Transverse colon (tissue), 4 donors: Measurements from ENCODE around the gene LRRC7. TPM values are rescaled to one million over a fixed set of nuclear protein-coding genes. Genes with fewer than 3 reads are reported as not detected.

Experiments
- DNase-seq: peaks from one replicate; pipeline ENCODE4 v3.0.0-alpha.2; 2019
- H3K27ac ChIP-seq, 4 donors: fragments of 200-600 bp; sonication (generic); 2 replicates each; pipeline ENCODE4 v1.5.1; 2016 to 2018; ENCODE audit warnings: inconsistent platforms in 4 of 4
- H3K27me3 ChIP-seq: fragments of 200-600 bp; sonication (generic); 2 replicates; pipeline ENCODE4 v1.5.1; 2017; ENCODE audit warnings: inconsistent platforms
- H3K36me3 ChIP-seq, 4 donors: fragments of 200-600 bp; sonication (generic); 2 replicates each; pipeline ENCODE4 v1.5.1; 2017 to 2019; ENCODE audit warnings: inconsistent platforms in 4 of 4
- H3K4me1 ChIP-seq, 4 donors: fragments of 200-600 bp; sonication (generic); 2 replicates each; pipeline ENCODE4 v1.5.1; 2017 to 2020; ENCODE audit warnings: inconsistent platforms in 4 of 4
- H3K4me3 ChIP-seq, 4 donors: fragments of 200-600 bp; sonication (generic); 1 replicate in 1 of 4; 2 replicates in 3 of 4; pipeline versions ENCODE4 v1.5.1 to v1.6.1; 2017 to 2019; ENCODE audit warnings: inconsistent platforms in 4 of 4
- H3K9me3 ChIP-seq, 2 donors: fragments of 200-600 bp; sonication (generic); 2 replicates each; pipeline ENCODE4 v1.5.1; 2017 to 2019; ENCODE audit warnings: inconsistent platforms in 2 of 2
- EP300 ChIP-seq: sonication (generic); formaldehyde crosslinking; IDR thresholded peaks from one replicate; pipeline ENCODE4 v1.6.1; 2017; ENCODE audit warnings: antibody characterized with exemption, low read depth
- POLR2A ChIP-seq: fragments of 450-650 bp; IDR thresholded peaks from one replicate; pipeline ENCODE4 v1.6.1; 2016; ENCODE audit warnings: antibody characterized with exemption, mild to moderate bottlenecking, moderate library complexity
- POLR2AphosphoS5 ChIP-seq, 3 donors: sonication (generic); formaldehyde crosslinking; IDR thresholded peaks; one replicate each; pipeline ENCODE4 v1.6.1; 2016; ENCODE audit warnings: antibody characterized with exemption in 3 of 3
- WGBS, 2 donors: methylation state at CpG; one replicate each; pipeline ENCODE4 v1.1.5; 2018; ENCODE audit warnings: low coverage in 1 of 2; 5-methylcytosine and 5-hydroxymethylcytosine counted together
- in situ Hi-C, 4 donors: fragments of 200-750 bp; cut with MboI; loops; one replicate each; pipeline versions ENCODE4 v1.15.0 to v1.15.1; 2017; ENCODE audit warnings: low sequenced_read_pairs in 3 of 4, low pct_ligation_motif_present in 1 of 4, low pct_unique_long_range_greater_than_20kb in 1 of 4
- intact Hi-C: fragments of 100-400 bp; cut with DNase I; formaldehyde crosslinking; loops from one replicate; pipeline ENCODE4 v1.15.1; 2023; ENCODE audit warnings: low total_unique reads
- total RNA-seq, 4 donors: library from RNA; depleted of rRNA; stranded (reverse); fragments of >200 nt; gene quantifications; one replicate each; pipeline ENCODE4 v1.1.0, GENCODE V29; 2016
- TF ChIP-seq, protein P1 (sequence below), 5 experiments: fragments of 200-600 bp in 3 of 5; fragments of 450-650 bp in 2 of 5; sonication (generic) in 3 of 5; IDR thresholded peaks; 1 replicate in 2 of 5; 2 replicates in 3 of 5; pipeline ENCODE4 v1.5.1; 2016 to 2017; ENCODE audit warnings: antibody characterized with exemption in 5 of 5, inconsistent platforms in 3 of 5, mild to moderate bottlenecking in 2 of 5, moderate library complexity in 1 of 5

Gene LRRC7
- total RNA-seq, 4 donors from 2014 or later, result 0.32 to 1.1 TPM; not detected in 2

- intact Hi-C loops (no loop called here), in situ Hi-C loops (no loop called here)
- Histone ChIP-seq H3K4me1 (peaks cover 0 to 5% (median 0%) of the 10 kb centered on the region in 4 donors), H3K27ac (no peak overlapping the region), H3K4me3 (no peak overlapping the region), H3K9me3 (no peaks in the 10 kb centered on the region), H3K27me3 (no peaks in the 10 kb centered on the region), H3K36me3 (no peaks in the 10 kb centered on the region)
- 78 to 82% methylated on average over 1 of the region's 1 CpG for WGBS, 2 donors
- no peak for TF ChIP-seq POLR2A
- TF ChIP-seq POLR2AphosphoS5 (IDR thresholded peaks at IDR 0.05), result no peak
- TF ChIP-seq, protein P1, sequence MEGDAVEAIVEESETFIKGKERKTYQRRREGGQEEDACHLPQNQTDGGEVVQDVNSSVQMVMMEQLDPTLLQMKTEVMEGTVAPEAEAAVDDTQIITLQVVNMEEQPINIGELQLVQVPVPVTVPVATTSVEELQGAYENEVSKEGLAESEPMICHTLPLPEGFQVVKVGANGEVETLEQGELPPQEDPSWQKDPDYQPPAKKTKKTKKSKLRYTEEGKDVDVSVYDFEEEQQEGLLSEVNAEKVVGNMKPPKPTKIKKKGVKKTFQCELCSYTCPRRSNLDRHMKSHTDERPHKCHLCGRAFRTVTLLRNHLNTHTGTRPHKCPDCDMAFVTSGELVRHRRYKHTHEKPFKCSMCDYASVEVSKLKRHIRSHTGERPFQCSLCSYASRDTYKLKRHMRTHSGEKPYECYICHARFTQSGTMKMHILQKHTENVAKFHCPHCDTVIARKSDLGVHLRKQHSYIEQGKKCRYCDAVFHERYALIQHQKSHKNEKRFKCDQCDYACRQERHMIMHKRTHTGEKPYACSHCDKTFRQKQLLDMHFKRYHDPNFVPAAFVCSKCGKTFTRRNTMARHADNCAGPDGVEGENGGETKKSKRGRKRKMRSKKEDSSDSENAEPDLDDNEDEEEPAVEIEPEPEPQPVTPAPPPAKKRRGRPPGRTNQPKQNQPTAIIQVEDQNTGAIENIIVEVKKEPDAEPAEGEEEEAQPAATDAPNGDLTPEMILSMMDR (IDR thresholded peaks at IDR 0.05), result no peak
- no peak for TF ChIP-seq EP300
- no peak for DNase-seq
Measured at GRCh38 chr1:70084314-70084915, 516.7 kb downstream of the LRRC7 start.

GRCh38 chr1:70085521-70085920 lies 517.8 kb downstream of the LRRC7 start:
- in situ Hi-C loops, result no loop called here
- H3K27ac ChIP-seq, result no peak overlapping the region
- no peaks in the 10 kb centered on the region for H3K36me3 ChIP-seq
- intact Hi-C loops, result no loop called here
- DNase-seq, result no peak
- no peak overlapping the region for H3K4me3 ChIP-seq
- TF ChIP-seq POLR2AphosphoS5 (IDR thresholded peaks at IDR 0.05) (no peak), POLR2A (no peak), EP300 (no peak)
- TF ChIP-seq, protein P1 (IDR thresholded peaks at IDR 0.05), result no peak
- no peaks in the 10 kb centered on the region for H3K4me1 ChIP-seq
- no peaks in the 10 kb centered on the region for H3K27me3 ChIP-seq
- no peaks in the 10 kb centered on the region for H3K9me3 ChIP-seq

GRCh38 chr1:70086897-70087296 lies 519.2 kb downstream of the LRRC7 start:
- in situ Hi-C loops, result no loop called here
- TF ChIP-seq POLR2A, result no peak
- TF ChIP-seq POLR2AphosphoS5 (IDR thresholded peaks at IDR 0.05), result no peak
- no peak for TF ChIP-seq EP300
- TF ChIP-seq, protein P1 (IDR thresholded peaks at IDR 0.05), result no peak
- intact Hi-C loops, result no loop called here
- H3K4me3 ChIP-seq, result no peak overlapping the region
- no peaks in the 10 kb centered on the region for H3K9me3 ChIP-seq
- 78 to 81% methylated on average over 1 of the region's 1 CpG for WGBS, 2 donors
- no peaks in the 10 kb centered on the region for H3K4me1 ChIP-seq
- no peaks in the 10 kb centered on the region for H3K36me3 ChIP-seq
- no peak for DNase-seq
- H3K27me3 ChIP-seq, result no peaks in the 10 kb centered on the region
- no peak overlapping the region for H3K27ac ChIP-seq

- in situ Hi-C loops, result no loop called here
- 84 to 87% methylated on average over 3 of the region's 3 CpGs for WGBS, 2 donors
- H3K4me3 ChIP-seq, result no peak overlapping the region
- intact Hi-C loops, result no loop called here
- no peaks in the 10 kb centered on the region for H3K4me1 ChIP-seq
- H3K9me3 ChIP-seq, result no peaks in the 10 kb centered on the region
- no peaks in the 10 kb centered on the region for H3K27me3 ChIP-seq
- DNase-seq, result no peak
- H3K36me3 ChIP-seq, result no peaks in the 10 kb centered on the region
- no peak overlapping the region for H3K27ac ChIP-seq
- no peak for TF ChIP-seq POLR2A
- TF ChIP-seq, protein P1 (IDR thresholded peaks at IDR 0.05), result no peak
- no peak for TF ChIP-seq EP300
- no peak for TF ChIP-seq POLR2AphosphoS5 (IDR thresholded peaks at IDR 0.05)
Measured at GRCh38 chr1:70090141-70090540, 522.4 kb downstream of the LRRC7 start.
